HepG2 (cell line): Measurements from ENCODE around the gene LTBR. TPM values are rescaled to one million over a fixed set of nuclear protein-coding genes. Genes with fewer than 3 reads are reported as not detected.

Experiments
- ARID5B ChIP-seq: IDR thresholded peaks from 2 replicates; pipeline ENCODE4 v1.4.0; 2020; ENCODE audit warnings: mild to moderate bottlenecking, missing genetic modification reagents
- CTCF ChIP-seq: sonication (generic); formaldehyde crosslinking; IDR thresholded peaks from 2 replicates; pipeline ENCODE4 v1.5.0; 2020; ENCODE audit warnings: mild to moderate bottlenecking, missing genetic modification reagents, moderate library complexity
- ESRRA ChIP-seq: sonication (generic); formaldehyde crosslinking; IDR thresholded peaks from 2 replicates; pipeline ENCODE4 v1.5.1; 2020; ENCODE audit warnings: mild to moderate bottlenecking, low read depth, missing genetic modification reagents
- GATA4 ChIP-seq: sonication (generic); IDR thresholded peaks from 2 replicates; pipeline ENCODE4 v1.6.1; 2016; ENCODE audit warnings: antibody characterized with exemption, low read depth, borderline replicate concordance
- HOXD1 ChIP-seq: sonication (generic); formaldehyde crosslinking; IDR thresholded peaks from 2 replicates; pipeline ENCODE4 v1.5.0; 2020; ENCODE audit warnings: missing genetic modification reagents
- KDM2A ChIP-seq: sonication (generic); formaldehyde crosslinking; IDR thresholded peaks from 2 replicates; pipeline ENCODE4 v1.4.0; 2020; ENCODE audit warnings: low read depth, missing genetic modification reagents, borderline replicate concordance
- MIXL1 ChIP-seq: IDR thresholded peaks from 2 replicates; pipeline ENCODE4 v1.6.1; 2016
- NONO ChIP-seq, 2 experiments: fragments of 450-650 bp in 1 of 2; sonication (generic) in 1 of 2; formaldehyde crosslinking in 1 of 2; IDR thresholded peaks in 1 of 2; conservative IDR thresholded peaks in 1 of 2; 2 replicates each; pipeline versions ENCODE4 v1.6.1 to v1.8.0; 2017 to 2022; ENCODE audit warnings: mild to moderate bottlenecking in 1 of 2, missing genetic modification reagents in 1 of 2, moderate library complexity in 1 of 2
- SP140L ChIP-seq: sonication (generic); formaldehyde crosslinking; IDR thresholded peaks from 2 replicates; pipeline ENCODE4 v1.4.0; 2020; ENCODE audit warnings: missing genetic modification reagents, borderline replicate concordance
- ZNF18 ChIP-seq: sonication (generic); formaldehyde crosslinking; IDR thresholded peaks from 2 replicates; pipeline ENCODE4 v1.8.0; 2022; ENCODE audit warnings: mild to moderate bottlenecking, missing genetic modification reagents; ENCODE audit not compliant: insufficient replicate concordance
- ZNF337 ChIP-seq: sonication (generic); formaldehyde crosslinking; IDR thresholded peaks from 2 replicates; pipeline ENCODE4 v1.5.1; 2020; ENCODE audit warnings: missing genetic modification reagents, low read depth, mild to moderate bottlenecking, borderline replicate concordance
- ZNF724P ChIP-seq: sonication (generic); formaldehyde crosslinking; IDR thresholded peaks from 2 replicates; pipeline ENCODE4 v1.8.0; 2022; ENCODE audit warnings: missing genetic modification reagents, borderline replicate concordance
- polyA plus RNA-seq, 8 experiments: library from polyadenylated mRNA; depleted of rRNA in 3 of 8; stranded (reverse) in 7 of 8; unstranded in 1 of 8; fragments of >200 nt; fragmentation: Illumina TruSeq in 4 of 8; extraction: Trizol in 4 of 8; gene quantifications; 2 replicates each; pipeline versions ENCODE4 v1.2.1 to v1.2.3, GENCODE V29; 2011 to 2016; ENCODE audit warnings: low read depth in 4 of 8, missing spikeins in 1 of 8, mixed read lengths in 1 of 8; ENCODE audit not compliant: insufficient read depth in 1 of 8
- total RNA-seq, 5 experiments: library from RNA; depleted of rRNA; stranded (reverse); fragments of >200 nt; fragmentation: Illumina TruSeq; extraction: Trizol; gene quantifications; 2 replicates each; pipeline ENCODE4 v1.2.3, GENCODE V29; 2016; ENCODE audit warnings: low read depth in 1 of 5
- TF ChIP-seq, protein P1 (sequence below), 2 experiments: IDR thresholded peaks; 2 replicates each; pipeline ENCODE4 v1.6.1; 2011 to 2012; ENCODE audit warnings: low read length in 2 of 2, borderline replicate concordance in 1 of 2, low read depth in 1 of 2, mild to moderate bottlenecking in 1 of 2, moderate library complexity in 1 of 2
- TF ChIP-seq, protein P2 (sequence below): sonication (generic); formaldehyde crosslinking; IDR thresholded peaks from 2 replicates; pipeline ENCODE4 v1.9.0; 2022; ENCODE audit warnings: low read depth, missing genetic modification reagents

The LTBR gene
- total and polyA plus RNA-seq, 2 of the 13 experiments (the other 11 are each of a cell fraction or from before 2014, with no cell fraction given) = 31.4 to 34.8 TPM

DNA sequence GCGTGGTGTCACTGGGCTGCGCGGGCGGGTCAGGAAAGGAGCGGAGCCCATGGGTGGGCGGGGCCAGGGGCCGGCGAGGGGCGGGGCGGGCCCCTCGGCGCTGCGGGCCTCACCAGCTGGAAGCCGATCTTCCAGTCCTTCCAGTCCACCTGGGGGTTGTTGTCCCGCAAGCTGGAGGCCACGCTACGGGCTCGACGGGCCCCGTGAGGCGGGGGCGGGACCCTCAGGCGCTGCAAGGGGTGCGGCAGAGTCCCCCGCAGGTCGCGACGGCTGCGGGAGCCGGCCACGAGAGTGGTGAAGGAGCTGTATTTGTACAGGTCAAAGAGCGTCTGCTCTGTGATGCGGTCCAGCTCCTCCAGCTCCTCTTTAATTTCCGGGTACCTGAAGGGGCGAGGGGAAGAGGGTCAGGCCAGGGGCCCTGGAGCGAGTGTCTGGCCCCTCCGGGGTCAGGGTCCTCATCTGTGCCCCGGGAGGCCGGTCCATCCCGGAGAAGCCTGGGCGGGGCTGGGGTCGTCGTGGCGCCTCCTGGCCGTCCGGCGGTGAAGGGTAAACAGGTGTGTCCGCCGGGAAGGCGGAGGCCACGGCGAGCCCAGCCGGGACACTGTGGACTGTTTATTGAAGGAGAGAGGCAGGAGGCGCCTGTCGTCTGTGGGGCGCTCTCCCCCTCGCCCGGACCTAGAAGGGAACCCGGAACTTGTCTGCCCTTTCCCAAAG lies 20.5 kb upstream of the LTBR start (continued):
- TF ChIP-seq, protein P1, sequence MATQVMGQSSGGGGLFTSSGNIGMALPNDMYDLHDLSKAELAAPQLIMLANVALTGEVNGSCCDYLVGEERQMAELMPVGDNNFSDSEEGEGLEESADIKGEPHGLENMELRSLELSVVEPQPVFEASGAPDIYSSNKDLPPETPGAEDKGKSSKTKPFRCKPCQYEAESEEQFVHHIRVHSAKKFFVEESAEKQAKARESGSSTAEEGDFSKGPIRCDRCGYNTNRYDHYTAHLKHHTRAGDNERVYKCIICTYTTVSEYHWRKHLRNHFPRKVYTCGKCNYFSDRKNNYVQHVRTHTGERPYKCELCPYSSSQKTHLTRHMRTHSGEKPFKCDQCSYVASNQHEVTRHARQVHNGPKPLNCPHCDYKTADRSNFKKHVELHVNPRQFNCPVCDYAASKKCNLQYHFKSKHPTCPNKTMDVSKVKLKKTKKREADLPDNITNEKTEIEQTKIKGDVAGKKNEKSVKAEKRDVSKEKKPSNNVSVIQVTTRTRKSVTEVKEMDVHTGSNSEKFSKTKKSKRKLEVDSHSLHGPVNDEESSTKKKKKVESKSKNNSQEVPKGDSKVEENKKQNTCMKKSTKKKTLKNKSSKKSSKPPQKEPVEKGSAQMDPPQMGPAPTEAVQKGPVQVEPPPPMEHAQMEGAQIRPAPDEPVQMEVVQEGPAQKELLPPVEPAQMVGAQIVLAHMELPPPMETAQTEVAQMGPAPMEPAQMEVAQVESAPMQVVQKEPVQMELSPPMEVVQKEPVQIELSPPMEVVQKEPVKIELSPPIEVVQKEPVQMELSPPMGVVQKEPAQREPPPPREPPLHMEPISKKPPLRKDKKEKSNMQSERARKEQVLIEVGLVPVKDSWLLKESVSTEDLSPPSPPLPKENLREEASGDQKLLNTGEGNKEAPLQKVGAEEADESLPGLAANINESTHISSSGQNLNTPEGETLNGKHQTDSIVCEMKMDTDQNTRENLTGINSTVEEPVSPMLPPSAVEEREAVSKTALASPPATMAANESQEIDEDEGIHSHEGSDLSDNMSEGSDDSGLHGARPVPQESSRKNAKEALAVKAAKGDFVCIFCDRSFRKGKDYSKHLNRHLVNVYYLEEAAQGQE (IDR thresholded peaks at IDR 0.05; ENCODE audit: borderline replicate concordance in 1 of 2, low read depth in 1 of 2, low read length in 2 of 2) = peak in 1 of 2 experiments; percentile 18; a peak in 1 of 4 replicates
- peak; percentile 59 for TF ChIP-seq CTCF (CRISPR knock-in tag)
- 0 out of 2 replicates have a peak, but pooled peaks have one; percentile 60 for TF ChIP-seq ESRRA (CRISPR knock-in tag)
- no peak for TF ChIP-seq GATA4
- TF ChIP-seq ZNF724P = 0 out of 2 replicates have a peak, but pooled peaks have one; percentile 34
- TF ChIP-seq, protein P2, sequence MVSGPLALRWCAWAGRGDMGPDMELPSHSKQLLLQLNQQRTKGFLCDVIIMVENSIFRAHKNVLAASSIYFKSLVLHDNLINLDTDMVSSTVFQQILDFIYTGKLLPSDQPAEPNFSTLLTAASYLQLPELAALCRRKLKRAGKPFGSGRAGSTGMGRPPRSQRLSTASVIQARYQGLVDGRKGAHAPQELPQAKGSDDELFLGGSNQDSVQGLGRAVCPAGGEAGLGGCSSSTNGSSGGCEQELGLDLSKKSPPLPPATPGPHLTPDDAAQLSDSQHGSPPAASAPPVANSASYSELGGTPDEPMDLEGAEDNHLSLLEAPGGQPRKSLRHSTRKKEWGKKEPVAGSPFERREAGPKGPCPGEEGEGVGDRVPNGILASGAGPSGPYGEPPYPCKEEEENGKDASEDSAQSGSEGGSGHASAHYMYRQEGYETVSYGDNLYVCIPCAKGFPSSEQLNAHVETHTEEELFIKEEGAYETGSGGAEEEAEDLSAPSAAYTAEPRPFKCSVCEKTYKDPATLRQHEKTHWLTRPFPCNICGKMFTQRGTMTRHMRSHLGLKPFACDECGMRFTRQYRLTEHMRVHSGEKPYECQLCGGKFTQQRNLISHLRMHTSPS = peak; percentile 67; the same call in 1 of the 2 replicates
- no peak for TF ChIP-seq NONO (IDR thresholded peaks at IDR 0.05)
- peak; percentile 76 for TF ChIP-seq NONO (CRISPR knock-in tag; conservative IDR thresholded peaks at IDR 0.05)
- peak; percentile 71; the same call in 1 of the 2 replicates for TF ChIP-seq KDM2A (CRISPR knock-in tag)
- TF ChIP-seq ARID5B (CRISPR knock-in tag) = peak; percentile 76
- peak; percentile 12; the same call in 1 of the 2 replicates for TF ChIP-seq MIXL1
- TF ChIP-seq ZNF18 = peak; percentile 47
- TF ChIP-seq ZNF337 (CRISPR knock-in tag) = no peak; the same call in 1 of the 2 replicates
- TF ChIP-seq SP140L (CRISPR knock-in tag) = no peak
- peak; percentile 74; the same call in 1 of the 2 replicates for TF ChIP-seq HOXD1
